ENCODE data around the gene GRIA4.
"Not testable (repeated sequence)": the region's sequence is repeated elsewhere in the genome, so short reads cannot be mapped to it uniquely, and the experiment has no call there.

The GRIA4 gene

GRCh38 chr11:105723269-105723668 lies 113.4 kb downstream of the GRIA4 start:
- no peak for DNase-seq

- no peak for DNase-seq
These were observed 122.7 kb downstream of the GRIA4 start for GRCh38 chr11:105732611-105733010.

- no peak for DNase-seq
These were observed 124.6 kb downstream of the GRIA4 start for GRCh38 chr11:105734426-105734825.

- DNase-seq, result no peak
These were observed 128.4 kb downstream of the GRIA4 start for GRCh38 chr11:105738251-105738650.

- DNase-seq, result no peak
These were observed 129.3 kb downstream of the GRIA4 start for GRCh38 chr11:105738986-105739795.

GRCh38 chr11:105740164-105740903 lies 130.5 kb downstream of the GRIA4 start:
- DNase-seq, result no peak

GRCh38 chr11:105741488-105742020 lies 131.7 kb downstream of the GRIA4 start:
- DNase-seq, result no peak

- no peak for DNase-seq
These were observed 144.4 kb downstream of the GRIA4 start for GRCh38 chr11:105754260-105754659.

GRCh38 chr11:105754716-105755115 lies 144.8 kb downstream of the GRIA4 start:
- DNase-seq, result no peak

- DNase-seq, result no peak
These were observed 147.2 kb downstream of the GRIA4 start for GRCh38 chr11:105757107-105757506.

GRCh38 chr11:105763594-105763993 lies 153.7 kb downstream of the GRIA4 start:
- no peak for DNase-seq

- DNase-seq, result no peak
These were observed 158.1 kb downstream of the GRIA4 start for GRCh38 chr11:105767931-105768330.

- DNase-seq, result no peak
These were observed 159.8 kb downstream of the GRIA4 start for GRCh38 chr11:105769627-105770026.

- not testable (repeated sequence) for DNase-seq
These were observed 163.6 kb downstream of the GRIA4 start for GRCh38 chr11:105773452-105773851.

GRCh38 chr11:105774899-105775298 lies 165.0 kb downstream of the GRIA4 start:
- DNase-seq, result no peak

GRCh38 chr11:105780781-105781525 lies 171.1 kb downstream of the GRIA4 start:
- DNase-seq, result no peak

- DNase-seq, result no peak
These were observed 171.9 kb downstream of the GRIA4 start for GRCh38 chr11:105781807-105782206.

- no peak for DNase-seq
These were observed 173.3 kb downstream of the GRIA4 start for GRCh38 chr11:105783216-105783615.

- not testable (repeated sequence) for DNase-seq
These were observed 176.0 kb downstream of the GRIA4 start for GRCh38 chr11:105785850-105786249.

GRCh38 chr11:105786741-105787140 lies 176.9 kb downstream of the GRIA4 start:
- DNase-seq, result no peak

- no peak for DNase-seq
These were observed 179.9 kb downstream of the GRIA4 start for GRCh38 chr11:105789579-105790420.

- DNase-seq, result no peak
These were observed 181.0 kb downstream of the GRIA4 start for GRCh38 chr11:105790840-105791239.
